NCI-H460 (cell line): Measurements from ENCODE around the gene FHIP1A. TPM values are rescaled to one million over a fixed set of nuclear protein-coding genes. Genes with fewer than 3 reads are reported as not detected.

ENCODE experiments used
- DNase-seq: peaks from one replicate; pipeline ENCODE4 v3.0.0-alpha.2; 2016; ENCODE audit warnings: low read depth; ENCODE audit errors: extremely low read depth
- total RNA-seq: library from RNA; depleted of rRNA; stranded (reverse); fragments of >200 nt; shearing (Covaris generic); gene quantifications from 2 replicates; pipeline ENCODE4 v1.2.3, GENCODE V29; 2014

The FHIP1A gene
- total RNA-seq, 1 experiment from 2014 or later: 0.10 TPM

- DNase-seq: no peak
Measured at GRCh38 chr4:151417164-151417571, 8.2 kb downstream of the FHIP1A start.

GRCh38 chr4:151417766-151418376 is 8.9 kb downstream of the FHIP1A start:
- DNase-seq: no peak

GRCh38 chr4:151418385-151418784 is 9.4 kb downstream of the FHIP1A start:
- DNase-seq: peak; percentile 13

GRCh38 chr4:151418856-151419255 is 9.9 kb downstream of the FHIP1A start:
- DNase-seq: no peak

- no peak for DNase-seq
Measured at GRCh38 chr4:151420250-151420807, 11.4 kb downstream of the FHIP1A start.

- no peak for DNase-seq
Measured at GRCh38 chr4:151422854-151423253, 13.9 kb downstream of the FHIP1A start.

- DNase-seq: no peak
Measured at GRCh38 chr4:151426513-151426912, 17.5 kb downstream of the FHIP1A start.

GRCh38 chr4:151427266-151427665 is 18.3 kb downstream of the FHIP1A start:
- no peak for DNase-seq

- no peak for DNase-seq
Measured at GRCh38 chr4:151428346-151428745, 19.4 kb downstream of the FHIP1A start.

- DNase-seq: no peak
Measured at GRCh38 chr4:151429957-151430570, 21.1 kb downstream of the FHIP1A start.

- DNase-seq: no peak
Measured at GRCh38 chr4:151430740-151431457, 21.9 kb downstream of the FHIP1A start.

GRCh38 chr4:151431728-151432127 is 22.8 kb downstream of the FHIP1A start:
- no peak for DNase-seq

GRCh38 chr4:151432654-151433053 is 23.7 kb downstream of the FHIP1A start:
- no peak for DNase-seq

GRCh38 chr4:151434183-151434860 is 25.3 kb downstream of the FHIP1A start:
- no peak for DNase-seq

- DNase-seq: no peak
Measured at GRCh38 chr4:151436093-151436518, 27.1 kb downstream of the FHIP1A start.

- DNase-seq: no peak
Measured at GRCh38 chr4:151437505-151437904, 28.5 kb downstream of the FHIP1A start.

GRCh38 chr4:151438154-151438553 is 29.2 kb downstream of the FHIP1A start:
- no peak for DNase-seq

GRCh38 chr4:151439320-151439719 is 30.3 kb downstream of the FHIP1A start:
- no peak for DNase-seq

GRCh38 chr4:151442002-151442401 is 33.0 kb downstream of the FHIP1A start:
- DNase-seq: no peak

GRCh38 chr4:151443247-151443646 is 34.3 kb downstream of the FHIP1A start:
- no peak for DNase-seq

GRCh38 chr4:151443752-151444151 is 34.8 kb downstream of the FHIP1A start:
- DNase-seq: no peak
